GM12801 (cell line): ENCODE data around the gene JPH4.

Experiments used
- CTCF ChIP-seq: IDR thresholded peaks from one replicate; pipeline ENCODE4 v1.5.1; 2011; ENCODE audit warnings: control low read depth; ENCODE audit not compliant: insufficient read length; ENCODE audit errors: extremely low read depth

Gene JPH4

GRCh38 chr14:23612802-23613201 lies 34.2 kb upstream of the JPH4 start:
- no peak for TF ChIP-seq CTCF

- no peak for TF ChIP-seq CTCF
Measured at GRCh38 chr14:23612354-23612732, 33.8 kb upstream of the JPH4 start.

- no peak for TF ChIP-seq CTCF
Measured at GRCh38 chr14:23610815-23611289, 32.3 kb upstream of the JPH4 start.

- TF ChIP-seq CTCF, result no peak
Measured at GRCh38 chr14:23610090-23610814, 31.7 kb upstream of the JPH4 start.

- no peak for TF ChIP-seq CTCF
Measured at GRCh38 chr14:23609001-23609400, 30.4 kb upstream of the JPH4 start.

- no peak for TF ChIP-seq CTCF
Measured at GRCh38 chr14:23608454-23608853, 29.9 kb upstream of the JPH4 start.

- no peak for TF ChIP-seq CTCF
Measured at GRCh38 chr14:23605931-23606585, 27.5 kb upstream of the JPH4 start.
